ENCODE data around the gene TPSD1. TPM values are rescaled to one million over a fixed set of nuclear protein-coding genes. Genes with fewer than 3 reads are reported as not detected.

Gene TPSD1
- total RNA-seq, 1 experiment from 2014 or later: not detected

GRCh38 chr16:1220098-1220728 lies 35.7 kb upstream of the TPSD1 start:
- no peak overlapping the region for H3K9ac ChIP-seq (ENCODE audit: low read length)
- no peak for DNase-seq
- no peak overlapping the region for H3K4me2 ChIP-seq (ENCODE audit: low read length)
- H3K79me2 ChIP-seq (ENCODE audit: low read length): no peaks in the 10 kb centered on the region
- intact Hi-C loops (cut with micrococcal nuclease): no loop called here
- no peak for ATAC-seq
- TF ChIP-seq, protein P1, sequence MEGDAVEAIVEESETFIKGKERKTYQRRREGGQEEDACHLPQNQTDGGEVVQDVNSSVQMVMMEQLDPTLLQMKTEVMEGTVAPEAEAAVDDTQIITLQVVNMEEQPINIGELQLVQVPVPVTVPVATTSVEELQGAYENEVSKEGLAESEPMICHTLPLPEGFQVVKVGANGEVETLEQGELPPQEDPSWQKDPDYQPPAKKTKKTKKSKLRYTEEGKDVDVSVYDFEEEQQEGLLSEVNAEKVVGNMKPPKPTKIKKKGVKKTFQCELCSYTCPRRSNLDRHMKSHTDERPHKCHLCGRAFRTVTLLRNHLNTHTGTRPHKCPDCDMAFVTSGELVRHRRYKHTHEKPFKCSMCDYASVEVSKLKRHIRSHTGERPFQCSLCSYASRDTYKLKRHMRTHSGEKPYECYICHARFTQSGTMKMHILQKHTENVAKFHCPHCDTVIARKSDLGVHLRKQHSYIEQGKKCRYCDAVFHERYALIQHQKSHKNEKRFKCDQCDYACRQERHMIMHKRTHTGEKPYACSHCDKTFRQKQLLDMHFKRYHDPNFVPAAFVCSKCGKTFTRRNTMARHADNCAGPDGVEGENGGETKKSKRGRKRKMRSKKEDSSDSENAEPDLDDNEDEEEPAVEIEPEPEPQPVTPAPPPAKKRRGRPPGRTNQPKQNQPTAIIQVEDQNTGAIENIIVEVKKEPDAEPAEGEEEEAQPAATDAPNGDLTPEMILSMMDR (conservative IDR thresholded peaks at IDR 0.05; ENCODE audit: low read depth, low read length): no peak
- TF ChIP-seq EZH2phosphoT487 (IDR thresholded peaks at IDR 0.05; ENCODE audit: borderline replicate concordance, low read length): no peak
- TF ChIP-seq EZH2 (IDR thresholded peaks at IDR 0.05; ENCODE audit: low read length, unreplicated experiment): no peak
- H3K36me3 ChIP-seq (ENCODE audit: low read depth, low read length): no peaks in the 10 kb centered on the region
- POLR2A ChIA-PET (ENCODE audit: unreplicated experiment): no interaction called here
- H3K4me1 ChIP-seq (ENCODE audit: insufficient read depth, low read length): no peaks in the 10 kb centered on the region
- no peaks in the 10 kb centered on the region for H3F3A ChIP-seq (ENCODE audit: low read length, unreplicated experiment)
- H3K9me3 ChIP-seq (ENCODE audit: low read length): no peaks in the 10 kb centered on the region
- H3K27me3 ChIP-seq (ENCODE audit: low read length): no peaks in the 10 kb centered on the region
- no peaks in the 10 kb centered on the region for H4K20me1 ChIP-seq (ENCODE audit: low read length)
- CTCF ChIA-PET: no interaction called here
- no peak overlapping the region for H3K4me3 ChIP-seq (ENCODE audit: low read length)
- no TSS peak for BruUV-seq (replicated peaks)
- no peak overlapping the region for H2AFZ ChIP-seq (ENCODE audit: low read length)
- H3K9me2 ChIP-seq (replicated peaks; ENCODE audit: low read length): no peaks in the 10 kb centered on the region
- H3K27ac ChIP-seq (ENCODE audit: low read length): no peak overlapping the region

- DNase-seq: no peak
- H3K4me2 ChIP-seq (ENCODE audit: low read length): no peak overlapping the region
Observed at GRCh38 chr16:1220841-1221627, 34.8 kb upstream of the TPSD1 start.

More at GRCh38 chr16:1220841-1221627, 34.8 kb upstream of the TPSD1 start:
- ChIA-PET POLR2A (ENCODE audit: unreplicated experiment) (no interaction called here), CTCF (no interaction called here)
- no peak overlapping the region for H2AFZ ChIP-seq (ENCODE audit: low read length)
- H3K36me3 ChIP-seq (ENCODE audit: low read depth, low read length): no peaks in the 10 kb centered on the region
- H3K79me2 ChIP-seq (ENCODE audit: low read length): no peaks in the 10 kb centered on the region
- TF ChIP-seq EZH2 (IDR thresholded peaks at IDR 0.05; ENCODE audit: low read length, unreplicated experiment) (no peak), EZH2phosphoT487 (IDR thresholded peaks at IDR 0.05; ENCODE audit: borderline replicate concordance, low read length) (no peak)
- TF ChIP-seq, protein P1 (conservative IDR thresholded peaks at IDR 0.05; ENCODE audit: low read depth, low read length): no peak
- no peaks in the 10 kb centered on the region for H3K9me2 ChIP-seq (replicated peaks; ENCODE audit: low read length)
- no peak overlapping the region for H3K4me3 ChIP-seq (ENCODE audit: low read length)
- no peaks in the 10 kb centered on the region for H3K4me1 ChIP-seq (ENCODE audit: insufficient read depth, low read length)
- no peak overlapping the region for H3K27ac ChIP-seq (ENCODE audit: low read length)
- no TSS peak for BruUV-seq (replicated peaks)
- no peaks in the 10 kb centered on the region for H3K9me3 ChIP-seq (ENCODE audit: low read length)
- intact Hi-C loops (cut with micrococcal nuclease): no loop called here
- H3F3A ChIP-seq (ENCODE audit: low read length, unreplicated experiment): no peaks in the 10 kb centered on the region
- no peaks in the 10 kb centered on the region for H4K20me1 ChIP-seq (ENCODE audit: low read length)
- no peak overlapping the region for H3K9ac ChIP-seq (ENCODE audit: low read length)
- H3K27me3 ChIP-seq (ENCODE audit: low read length): no peaks in the 10 kb centered on the region
- ATAC-seq: no peak
